HCT116 (cell line): Measurements from ENCODE around the gene UBE2L5. TPM values are rescaled to one million over a fixed set of nuclear protein-coding genes. Genes with fewer than 3 reads are reported as not detected.

Source experiments
- ATAC-seq: fragments of 200-7000 bp; cut with Tn5 transposase; 2 replicates; pipeline ENCODE4 v1.9.1; 2020; ENCODE audit warnings: mild to moderate bottlenecking, moderate library complexity
- BruUV-seq: library from RNA; stranded (reverse); fragments of 400-500 nt; replicated peaks from 2 replicates; lab custom pipeline; 2021; lab: Mats Ljungman, UMichigan
- CTCF ChIA-PET: fragments of 300-600 bp; sonication (Branson Sonifier 250); formaldehyde crosslinking; loops from one replicate; lab custom pipeline; 2021; ENCODE audit warnings: antibody characterized with exemption; lab: Charles Lee
- POLR2A ChIA-PET: fragments of 300-600, 350-600 bp; sonication (Branson Sonifier 250); formaldehyde crosslinking; loops from one replicate; lab custom pipeline; 2021; ENCODE audit warnings: antibody characterized with exemption; lab: Charles Lee
- RAD21 ChIA-PET, 2 experiments: fragments of 300-600 bp; sonication (Branson Sonifier 250); formaldehyde crosslinking; loops; one replicate each; lab custom pipeline; 2023; ENCODE audit warnings: low total read pairs in 2 of 2; ENCODE audit not compliant: uncharacterized antibody in 2 of 2, unreplicated experiment in 2 of 2, low non-redundant PET in 1 of 2; lab: Charles Lee
- DNase-seq: peaks from one replicate; pipeline ENCODE4 v3.0.0-alpha.2; 2010; ENCODE audit warnings: low read depth, low spot score
- H2AFZ ChIP-seq: fragments of 200-600 bp; shearing (Covaris generic), sonication (generic); 2 replicates; pipeline ENCODE4 v1.6.1; 2017; ENCODE audit warnings: low read depth, mixed run types, mixed read lengths, antibody characterized with exemption, low read length; ENCODE audit not compliant: poor library complexity, severe bottlenecking
- H3K27ac ChIP-seq: 2 replicates; pipeline ENCODE4 v1.5.1; 2012; ENCODE audit warnings: low read depth, low read length
- H3K27me3 ChIP-seq: fragments of 200-600 bp; sonication (generic); 2 replicates; pipeline ENCODE4 v1.6.1; 2016; ENCODE audit warnings: mixed run types, low read length, mixed read lengths; ENCODE audit not compliant: insufficient read depth
- H3K36me3 ChIP-seq, 2 experiments: fragments of 200-500 bp in 1 of 2; fragments of 200-600 bp in 1 of 2; sonication (Bioruptor generic) in 1 of 2; sonication (generic) in 1 of 2; 2 replicates each; pipeline versions ENCODE4 v1.5.1 to v1.6.1; 2014 to 2016; ENCODE audit warnings: low read length in 2 of 2, inconsistent platforms in 1 of 2, mixed read lengths in 1 of 2, mixed run types in 1 of 2; ENCODE audit not compliant: insufficient read depth in 2 of 2, control insufficient read depth in 1 of 2
- H3K4me1 ChIP-seq, 2 experiments: fragments of 200-600 bp in 1 of 2; sonication (generic) in 1 of 2; 2 replicates each; pipeline versions ENCODE4 v1.5.1 to v1.6.1; 2012 to 2017; ENCODE audit warnings: low read length in 2 of 2, inconsistent platforms in 1 of 2, mild to moderate bottlenecking in 1 of 2, mixed read lengths in 1 of 2, mixed run types in 1 of 2, moderate library complexity in 1 of 2; ENCODE audit not compliant: insufficient read depth in 2 of 2, control insufficient read depth in 1 of 2
- H3K4me2 ChIP-seq: fragments of 200-600 bp; sonication (generic); 2 replicates; pipeline ENCODE4 v1.6.1; 2017; ENCODE audit warnings: mixed run types, low read length, mixed read lengths
- H3K4me3 ChIP-seq, 2 experiments: fragments of 200-600 bp in 1 of 2; sonication (generic) in 1 of 2; replicated peaks in 1 of 2; 2 replicates each; pipeline ENCODE4 v1.5.1; 2011 to 2016; ENCODE audit warnings: low read length in 2 of 2, control low read depth in 1 of 2, low read depth in 1 of 2, mild to moderate bottlenecking in 1 of 2, mixed read lengths in 1 of 2, mixed run types in 1 of 2
- H3K79me2 ChIP-seq: fragments of 200-600 bp; sonication (generic); 2 replicates; pipeline ENCODE4 v1.6.1; 2017; ENCODE audit warnings: mild to moderate bottlenecking, mixed run types, low read length, moderate library complexity, mixed read lengths; ENCODE audit not compliant: insufficient read depth
- H3K9ac ChIP-seq: fragments of 200-600 bp; sonication (generic); 2 replicates; pipeline ENCODE4 v1.6.1; 2016; ENCODE audit warnings: low read length, mixed read lengths
- H3K9me2 ChIP-seq: fragments of 200-600 bp; sonication (generic), shearing (Covaris generic); 2 replicates; pipeline ENCODE4 v1.6.1; 2017; ENCODE audit warnings: mixed run types, mild to moderate bottlenecking, moderate library complexity; ENCODE audit not compliant: insufficient read depth
- H3K9me3 ChIP-seq, 2 experiments: fragments of 200-500 bp in 1 of 2; fragments of 200-600 bp in 1 of 2; sonication (Bioruptor generic) in 1 of 2; sonication (generic) in 1 of 2; 2 replicates each; pipeline ENCODE4 v1.6.1; 2014 to 2017; ENCODE audit warnings: low read length in 2 of 2, mixed read lengths in 2 of 2, inconsistent platforms in 1 of 2, low read depth in 1 of 2, mild to moderate bottlenecking in 1 of 2, mixed run types in 1 of 2, moderate library complexity in 1 of 2; ENCODE audit not compliant: control insufficient read depth in 1 of 2, insufficient read depth in 1 of 2
- H4K20me1 ChIP-seq: fragments of 200-600 bp; sonication (generic), shearing (Covaris generic); 2 replicates; pipeline ENCODE4 v1.6.1; 2017; ENCODE audit warnings: mixed run types, mild to moderate bottlenecking, moderate library complexity; ENCODE audit not compliant: insufficient read depth
- CEBPB ChIP-seq: IDR thresholded peaks from 2 replicates; pipeline ENCODE4 v1.6.1; 2012; ENCODE audit warnings: low read depth
- EZH2phosphoT487 ChIP-seq: fragments of 200-600 bp; IDR thresholded peaks from 2 replicates; pipeline ENCODE4 v1.6.1; 2018; ENCODE audit warnings: antibody characterized with exemption, borderline replicate concordance
- FOSL1 ChIP-seq: IDR thresholded peaks from 2 replicates; pipeline ENCODE4 v1.6.1; 2012; ENCODE audit warnings: low read depth
- JUND ChIP-seq: IDR thresholded peaks from 2 replicates; pipeline ENCODE4 v1.6.1; 2012
- POLR2A ChIP-seq: IDR thresholded peaks from 2 replicates; pipeline ENCODE4 v1.7.0; 2011; ENCODE audit warnings: borderline replicate concordance; ENCODE audit not compliant: insufficient read depth, insufficient read length; ENCODE audit errors: extremely low read depth
- POLR2AphosphoS5 ChIP-seq: IDR thresholded peaks from 2 replicates; pipeline ENCODE4 v1.6.1; 2011; ENCODE audit warnings: mild to moderate bottlenecking, low read depth, low read length, moderate library complexity
- RAD21 ChIP-seq: IDR thresholded peaks from 2 replicates; pipeline ENCODE4 v1.6.1; 2012; ENCODE audit warnings: low read depth, mild to moderate bottlenecking
- REST ChIP-seq: IDR thresholded peaks from 2 replicates; pipeline ENCODE4 v1.6.1; 2012; ENCODE audit warnings: low read depth
- SRF ChIP-seq: IDR thresholded peaks from 2 replicates; pipeline ENCODE4 v1.6.1; 2012; ENCODE audit warnings: low read depth
- YY1 ChIP-seq: IDR thresholded peaks from 2 replicates; pipeline ENCODE4 v1.6.1; 2011; ENCODE audit warnings: low read length, low read depth, moderate library complexity, mild to moderate bottlenecking; ENCODE audit not compliant: insufficient replicate concordance; ENCODE audit errors: extremely low read depth
- ZBTB33 ChIP-seq: IDR thresholded peaks from 2 replicates; pipeline ENCODE4 v1.6.1; 2011; ENCODE audit warnings: mild to moderate bottlenecking, low read length, moderate library complexity; ENCODE audit not compliant: insufficient replicate concordance; ENCODE audit errors: extremely low read depth
- intact Hi-C: fragments of 100-400 bp; cut with micrococcal nuclease; formaldehyde crosslinking; loops from 2 replicates; pipeline ENCODE4 v1.10.0; 2022
- total RNA-seq: library from RNA; stranded (reverse); gene quantifications from one replicate; pipeline ENCODE4 v1.2.1, GENCODE V29; 2021; ENCODE audit not compliant: unreplicated experiment

The UBE2L5 gene
- total RNA-seq, 1 experiment from 2014 or later = 0.15 TPM

- Histone ChIP-seq H3K9me3 (no peaks in the 10 kb centered on the region), H3K9me2 (no peaks in the 10 kb centered on the region), H3K27ac (no peak overlapping the region), H3K4me3 (no peak overlapping the region), H3K4me2 (no peak overlapping the region), H3K79me2 (no peaks in the 10 kb centered on the region), H3K4me1 (no peaks in the 10 kb centered on the region), H2AFZ (no peak overlapping the region), H4K20me1 (no peaks in the 10 kb centered on the region), H3K9ac (no peak overlapping the region), H3K36me3 (no peaks in the 10 kb centered on the region), H3K27me3 (no peaks in the 10 kb centered on the region)
- intact Hi-C loops = no loop called here
- RAD21 ChIA-PET = no interaction called here
- TF ChIP-seq JUND (no peak), FOSL1 (no peak), ZBTB33 (no peak), RAD21 (no peak), REST (no peak), POLR2AphosphoS5 (no peak), SRF (no peak), CEBPB (no peak), YY1 (no peak), POLR2A (no peak), EZH2phosphoT487 (no peak)
- no TSS peak for BruUV-seq
- DNase-seq (no peak), ATAC-seq (no peak)
- POLR2A ChIA-PET = no interaction called here
- CTCF ChIA-PET = no interaction called here
These were observed 18.1 kb upstream of the UBE2L5 start for GRCh38 chr13:30404207-30404606.
